ENCODE data around the gene CBLB.

Gene CBLB

DNA sequence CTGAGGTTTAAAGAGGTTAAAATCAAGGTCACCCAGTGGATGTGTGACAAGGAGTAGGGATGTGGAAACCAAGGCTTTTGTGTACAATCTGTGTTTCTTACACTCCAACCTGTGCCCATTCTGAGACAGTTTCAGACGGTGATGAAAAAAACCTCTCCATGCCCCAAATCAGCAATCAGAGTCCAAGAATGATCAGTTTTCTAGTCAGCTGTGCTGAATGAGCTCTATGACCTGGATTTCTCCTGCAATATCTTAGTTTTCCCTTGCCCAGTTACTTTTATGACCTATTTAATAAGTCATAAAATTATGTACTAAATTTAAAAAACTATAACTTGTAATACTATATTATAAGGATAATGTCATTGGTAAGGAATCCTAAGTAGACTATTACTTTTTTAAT is 37.5 kb upstream of the CBLB start:
- Histone ChIP-seq H3K9ac (ENCODE audit: low read length) (no peak overlapping the region), H3K9me3 (ENCODE audit: insufficient read depth, low read length) (0 out of 2 replicates have a peak, but pooled peaks cover 6% of the 10 kb centered on the region), H3K36me3 (replicated peaks; ENCODE audit: low read depth, low read length) (no peaks in the 10 kb centered on the region), H3K27me3 (ENCODE audit: low read depth, low read length) (no peaks in the 10 kb centered on the region; the same call in 1 of the 2 replicates), H3K79me2 (ENCODE audit: low read length) (no peaks in the 10 kb centered on the region), H2AFZ (ENCODE audit: low read depth, low read length) (no peak overlapping the region), H3K4me2 (ENCODE audit: low read length) (no peak overlapping the region), H3K27ac (ENCODE audit: low read length) (no peak overlapping the region), H4K20me1 (ENCODE audit: insufficient read depth, low read length) (no peaks in the 10 kb centered on the region), H3K4me1 (ENCODE audit: low read length) (peaks cover 13% of the 10 kb centered on the region), H3K4me3 (ENCODE audit: low read length) (no peak overlapping the region)
- TF ChIP-seq EZH2phosphoT487 (IDR thresholded peaks at IDR 0.05; ENCODE audit: low read depth) = no peak
- no peak for TF ChIP-seq CTCF (IDR thresholded peaks at IDR 0.05; ENCODE audit: low read depth, low read length)

DNA sequence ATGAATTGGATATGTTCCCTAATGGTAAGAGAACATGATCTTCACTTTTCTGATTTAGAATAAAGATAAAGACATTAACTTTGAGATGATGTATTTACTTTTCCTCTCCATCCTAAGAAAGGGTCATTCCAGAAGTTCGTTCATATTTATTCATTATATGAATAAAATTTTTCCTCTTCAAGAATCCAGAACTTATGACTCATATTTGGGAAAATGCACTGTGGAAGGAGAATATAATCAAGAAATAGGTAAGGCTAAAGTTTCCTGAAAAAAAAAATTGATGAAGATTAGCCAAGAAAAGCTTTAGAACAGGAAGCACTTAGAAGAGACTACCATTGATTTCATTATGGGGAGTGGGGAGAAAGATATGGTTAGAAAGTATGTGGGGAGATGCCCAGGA is 36.5 kb upstream of the CBLB start:
- Histone ChIP-seq H4K20me1 (ENCODE audit: insufficient read depth, low read length) (no peaks in the 10 kb centered on the region), H3K36me3 (replicated peaks; ENCODE audit: low read depth, low read length) (no peaks in the 10 kb centered on the region), H3K4me2 (ENCODE audit: low read length) (no peak overlapping the region), H2AFZ (ENCODE audit: low read depth, low read length) (no peak overlapping the region), H3K79me2 (ENCODE audit: low read length) (no peaks in the 10 kb centered on the region), H3K27me3 (ENCODE audit: low read depth, low read length) (no peaks in the 10 kb centered on the region; the same call in 1 of the 2 replicates), H3K4me1 (ENCODE audit: low read length) (peaks cover 13% of the 10 kb centered on the region), H3K4me3 (ENCODE audit: low read length) (no peak overlapping the region), H3K9ac (ENCODE audit: low read length) (no peak overlapping the region), H3K9me3 (ENCODE audit: insufficient read depth, low read length) (0 out of 2 replicates have a peak, but pooled peaks cover 6% of the 10 kb centered on the region), H3K27ac (ENCODE audit: low read length) (no peak overlapping the region)
- TF ChIP-seq EZH2phosphoT487 (IDR thresholded peaks at IDR 0.05; ENCODE audit: low read depth) = no peak
- TF ChIP-seq CTCF (IDR thresholded peaks at IDR 0.05; ENCODE audit: low read depth, low read length) = no peak

DNA sequence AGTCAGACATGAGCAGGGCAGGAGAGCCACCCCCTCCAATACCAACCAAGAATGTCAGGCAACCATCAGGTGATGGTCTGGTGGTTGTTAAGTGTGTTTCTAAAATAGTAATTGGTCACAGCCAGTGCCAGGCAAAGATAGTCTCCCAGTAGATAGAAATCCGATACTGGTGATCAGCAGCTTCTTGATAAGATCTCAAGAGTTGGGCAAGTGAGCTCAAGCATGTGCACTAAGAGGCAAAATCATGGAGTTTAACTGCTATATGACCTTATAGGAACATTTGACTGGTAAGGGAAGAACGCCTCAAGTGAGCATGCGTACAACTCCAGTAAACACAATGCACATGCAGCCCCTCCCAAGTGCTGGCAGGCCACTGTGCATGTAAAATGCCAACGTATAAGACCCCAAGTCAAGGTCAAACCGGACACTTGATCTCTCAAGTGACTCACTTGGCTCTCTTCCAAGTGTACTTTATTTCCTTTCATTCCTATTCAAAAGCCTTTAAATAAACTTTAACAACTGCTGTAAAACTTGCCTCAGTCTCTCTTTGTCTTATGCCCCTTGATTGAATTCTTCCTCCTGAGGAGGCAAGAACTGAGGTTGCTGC is 36.0 kb upstream of the CBLB start:
- no peak overlapping the region for H3K4me3 ChIP-seq (ENCODE audit: low read length)
- H2AFZ ChIP-seq (ENCODE audit: low read depth, low read length) = no peak overlapping the region
- H3K4me1 ChIP-seq (ENCODE audit: low read length) = peaks cover 13% of the 10 kb centered on the region
- H3K79me2 ChIP-seq (ENCODE audit: low read length) = no peaks in the 10 kb centered on the region
- H4K20me1 ChIP-seq (ENCODE audit: insufficient read depth, low read length) = no peaks in the 10 kb centered on the region
- no peaks in the 10 kb centered on the region for H3K36me3 ChIP-seq (replicated peaks; ENCODE audit: low read depth, low read length)
- no peak for TF ChIP-seq CTCF (IDR thresholded peaks at IDR 0.05; ENCODE audit: low read depth, low read length)
- TF ChIP-seq EZH2phosphoT487 (IDR thresholded peaks at IDR 0.05; ENCODE audit: low read depth) = no peak
- no peak overlapping the region for H3K27ac ChIP-seq (ENCODE audit: low read length)
- H3K9ac ChIP-seq (ENCODE audit: low read length) = no peak overlapping the region
- H3K9me3 ChIP-seq (ENCODE audit: insufficient read depth, low read length) = 0 out of 2 replicates have a peak, but pooled peaks cover 5% of the 10 kb centered on the region
- H3K4me2 ChIP-seq (ENCODE audit: low read length) = no peak overlapping the region
- no peaks in the 10 kb centered on the region; the same call in 1 of the 2 replicates for H3K27me3 ChIP-seq (ENCODE audit: low read depth, low read length)

DNA sequence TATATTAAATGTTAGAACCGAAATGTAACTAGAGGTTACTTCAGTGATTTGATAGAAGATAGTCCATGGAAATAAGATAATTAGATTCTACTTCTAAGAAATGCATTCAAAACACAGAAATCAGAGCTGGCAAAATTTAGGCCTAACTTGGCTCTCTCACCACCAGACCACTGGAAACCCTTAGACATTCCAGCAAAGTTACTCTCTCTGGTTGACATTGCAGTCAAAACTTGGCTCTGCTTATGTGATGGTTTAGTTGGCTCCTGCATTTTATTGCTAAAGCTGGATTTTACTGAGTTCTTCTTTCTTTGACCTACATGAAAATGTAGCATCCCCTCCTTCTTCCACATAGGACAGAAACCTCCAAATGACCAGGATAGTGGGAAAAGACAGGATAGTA is 35.4 kb upstream of the CBLB start:
- H3K4me1 ChIP-seq (ENCODE audit: low read length) = peaks cover 13% of the 10 kb centered on the region
- no peak overlapping the region for H3K4me2 ChIP-seq (ENCODE audit: low read length)
- H2AFZ ChIP-seq (ENCODE audit: low read depth, low read length) = no peak overlapping the region
- H3K9ac ChIP-seq (ENCODE audit: low read length) = no peak overlapping the region
- no peak for TF ChIP-seq CTCF (IDR thresholded peaks at IDR 0.05; ENCODE audit: low read depth, low read length)
- TF ChIP-seq EZH2phosphoT487 (IDR thresholded peaks at IDR 0.05; ENCODE audit: low read depth) = no peak
- H3K9me3 ChIP-seq (ENCODE audit: insufficient read depth, low read length) = no peaks in the 10 kb centered on the region
- no peaks in the 10 kb centered on the region for H3K79me2 ChIP-seq (ENCODE audit: low read length)
- no peaks in the 10 kb centered on the region; the same call in 1 of the 2 replicates for H3K27me3 ChIP-seq (ENCODE audit: low read depth, low read length)
- H4K20me1 ChIP-seq (ENCODE audit: insufficient read depth, low read length) = no peaks in the 10 kb centered on the region
- no peak overlapping the region for H3K4me3 ChIP-seq (ENCODE audit: low read length)
- no peaks in the 10 kb centered on the region for H3K36me3 ChIP-seq (replicated peaks; ENCODE audit: low read depth, low read length)
- H3K27ac ChIP-seq (ENCODE audit: low read length) = no peak overlapping the region

Data from OCI-LY3 (cell line).